ENCODE results near the gene DISP3.

The DISP3 gene

GRCh38 chr1:11478571-11479374 is at the start of gene DISP3:
Gene DISP3, plus strand, starts transcription at chr1:11479155. Its CDS starts 21,838 bp downstream, at chr1:11500993.
- DNase-seq: peak; percentile 94

GRCh38 chr1:11429226-11429625 is 49.7 kb upstream of the DISP3 start:
- DNase-seq: no peak

- no peak for DNase-seq
These were observed 49.0 kb upstream of the DISP3 start for GRCh38 chr1:11429935-11430334.

- no peak for DNase-seq
These were observed 46.9 kb upstream of the DISP3 start for GRCh38 chr1:11431941-11432507.

- no peak for DNase-seq
These were observed 46.4 kb upstream of the DISP3 start for GRCh38 chr1:11432526-11432925.

GRCh38 chr1:11434501-11434900 is 44.5 kb upstream of the DISP3 start:
- DNase-seq: no peak

GRCh38 chr1:11434926-11435325 is 44.0 kb upstream of the DISP3 start:
- no peak for DNase-seq

- no peak for DNase-seq
These were observed 40.0 kb upstream of the DISP3 start for GRCh38 chr1:11438996-11439395.

- DNase-seq: no peak
These were observed 37.6 kb upstream of the DISP3 start for GRCh38 chr1:11441211-11441952.

- DNase-seq: no peak
These were observed 35.9 kb upstream of the DISP3 start for GRCh38 chr1:11443043-11443442.

GRCh38 chr1:11443961-11444658 is 34.8 kb upstream of the DISP3 start:
- DNase-seq: no peak

- no peak for DNase-seq
These were observed 34.0 kb upstream of the DISP3 start for GRCh38 chr1:11444907-11445306.

GRCh38 chr1:11447903-11448302 is 31.1 kb upstream of the DISP3 start:
- DNase-seq: no peak

- DNase-seq: no peak
These were observed 30.4 kb upstream of the DISP3 start for GRCh38 chr1:11448373-11449099.

- DNase-seq: no peak
These were observed 29.9 kb upstream of the DISP3 start for GRCh38 chr1:11449100-11449403.

- DNase-seq: no peak
These were observed 28.6 kb upstream of the DISP3 start for GRCh38 chr1:11450310-11450709.

- DNase-seq: peak; percentile 53
These were observed 25.0 kb upstream of the DISP3 start for GRCh38 chr1:11453742-11454491.

GRCh38 chr1:11455967-11456570 is 22.9 kb upstream of the DISP3 start:
- DNase-seq: no peak

GRCh38 chr1:11456965-11457364 is 22.0 kb upstream of the DISP3 start:
- DNase-seq: no peak

- DNase-seq: no peak
These were observed 20.1 kb upstream of the DISP3 start for GRCh38 chr1:11458811-11459275.

GRCh38 chr1:11461531-11462137 is 17.3 kb upstream of the DISP3 start:
- no peak for DNase-seq
